ENCODE results near the gene STX1B.

- TF ChIP-seq POLR2A (IDR thresholded peaks at IDR 0.05; ENCODE audit: low read length) (no peak), GATA1 (IDR thresholded peaks at IDR 0.05; ENCODE audit: low read depth, low read length) (no peak)
Measured at GRCh38 chr16:30991052-30991451, 19.4 kb downstream of the STX1B start.
